Umbilical cord (tissue), 2 donors: ENCODE data around the gene ECE1. TPM values are rescaled to one million over a fixed set of nuclear protein-coding genes. Genes with fewer than 3 reads are reported as not detected.
A peak's percentile ranks its signal among the peaks of the same experiment; 100 is the strongest.

Experiments
- DNase-seq: peaks from one replicate; pipeline ENCODE4 v3.0.0-alpha.2; 2015; ENCODE audit warnings: low spot score
- total RNA-seq: library from RNA; depleted of rRNA; stranded (reverse); fragments of >200 nt; gene quantifications from one replicate; pipeline ENCODE4 v1.2.3, GENCODE V29; 2014; ENCODE audit warnings: low replicate concordance; ENCODE audit not compliant: insufficient read depth

ECE1 gene
- total RNA-seq, 1 donor from 2014 or later = 43.6 TPM

DNA sequence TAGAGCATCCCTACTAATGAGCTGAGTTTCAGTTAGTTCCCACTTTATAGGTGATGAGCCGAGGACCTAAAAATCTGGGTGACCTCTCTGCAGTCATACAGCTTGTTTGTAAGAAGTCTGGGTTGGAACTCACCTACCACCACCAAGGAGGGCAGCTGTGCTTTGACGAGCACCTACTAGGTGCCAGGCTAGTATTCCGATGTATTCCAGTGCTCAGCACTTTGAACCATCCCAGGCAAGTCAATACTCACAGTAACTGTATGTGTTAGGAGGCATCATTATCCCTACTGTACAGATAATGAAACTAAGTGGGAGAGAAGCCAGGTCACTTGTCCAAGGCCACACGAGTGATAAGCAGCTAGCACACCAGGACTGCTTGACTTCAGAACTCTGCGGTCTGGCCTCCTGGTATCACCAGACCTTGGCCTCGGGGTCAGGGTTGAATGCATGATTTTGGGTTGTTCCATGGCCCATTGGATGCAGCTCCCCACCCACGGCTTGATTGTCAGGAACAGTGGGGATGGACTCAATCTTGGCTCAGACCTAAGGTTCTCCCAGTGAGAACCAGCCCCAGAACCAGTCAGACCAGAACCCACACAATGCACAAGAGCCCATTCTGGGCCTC, 20.7 kb downstream of the ECE1 start:
- DNase-seq = no peak

DNA sequence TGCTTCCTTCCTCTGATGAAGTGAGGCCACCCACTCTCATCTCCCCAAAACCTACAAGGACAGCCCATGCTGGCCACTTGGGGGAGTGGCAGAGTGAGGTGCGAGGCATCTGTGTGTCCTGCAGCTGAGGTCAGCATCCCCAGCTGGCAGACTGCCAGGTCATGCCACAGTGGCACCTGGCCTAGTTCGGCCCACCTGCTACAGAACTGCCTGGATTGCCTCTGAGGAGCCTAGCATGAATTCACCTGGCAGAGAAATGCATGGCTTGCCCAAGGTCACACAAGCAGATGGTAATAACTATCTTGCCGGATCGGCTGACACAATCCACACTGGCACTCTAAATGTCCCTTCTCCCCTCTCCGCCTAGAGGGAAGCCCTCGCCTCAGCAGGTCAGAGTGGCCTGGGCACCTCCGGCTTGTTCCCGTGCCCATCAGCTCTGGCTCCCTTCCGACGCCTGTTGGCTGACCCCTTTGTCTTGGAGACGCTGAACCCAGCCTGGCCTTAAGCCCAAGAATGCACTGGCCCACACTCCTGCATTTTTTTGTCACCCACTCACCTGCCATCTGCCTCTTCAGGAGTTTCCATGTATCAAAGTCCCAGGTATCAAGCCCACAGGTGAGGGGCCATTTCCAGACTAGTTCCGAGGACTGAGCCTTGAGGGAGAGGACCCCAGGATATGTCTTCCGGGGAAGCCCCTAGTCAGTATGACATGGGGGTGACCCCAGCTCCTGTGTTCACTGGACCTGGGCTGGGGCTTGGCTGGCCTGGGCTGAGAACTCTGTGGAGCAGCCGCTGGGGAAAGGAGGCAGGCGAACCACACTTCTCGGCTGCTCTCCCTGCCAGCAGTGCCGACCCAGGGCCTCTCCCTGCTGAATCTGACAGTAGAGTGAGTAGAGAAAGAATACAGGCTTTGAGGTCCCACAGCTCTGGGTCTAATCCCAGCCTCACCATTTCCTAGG, 21.7 kb downstream of the ECE1 start:
- DNase-seq = no peak

DNA sequence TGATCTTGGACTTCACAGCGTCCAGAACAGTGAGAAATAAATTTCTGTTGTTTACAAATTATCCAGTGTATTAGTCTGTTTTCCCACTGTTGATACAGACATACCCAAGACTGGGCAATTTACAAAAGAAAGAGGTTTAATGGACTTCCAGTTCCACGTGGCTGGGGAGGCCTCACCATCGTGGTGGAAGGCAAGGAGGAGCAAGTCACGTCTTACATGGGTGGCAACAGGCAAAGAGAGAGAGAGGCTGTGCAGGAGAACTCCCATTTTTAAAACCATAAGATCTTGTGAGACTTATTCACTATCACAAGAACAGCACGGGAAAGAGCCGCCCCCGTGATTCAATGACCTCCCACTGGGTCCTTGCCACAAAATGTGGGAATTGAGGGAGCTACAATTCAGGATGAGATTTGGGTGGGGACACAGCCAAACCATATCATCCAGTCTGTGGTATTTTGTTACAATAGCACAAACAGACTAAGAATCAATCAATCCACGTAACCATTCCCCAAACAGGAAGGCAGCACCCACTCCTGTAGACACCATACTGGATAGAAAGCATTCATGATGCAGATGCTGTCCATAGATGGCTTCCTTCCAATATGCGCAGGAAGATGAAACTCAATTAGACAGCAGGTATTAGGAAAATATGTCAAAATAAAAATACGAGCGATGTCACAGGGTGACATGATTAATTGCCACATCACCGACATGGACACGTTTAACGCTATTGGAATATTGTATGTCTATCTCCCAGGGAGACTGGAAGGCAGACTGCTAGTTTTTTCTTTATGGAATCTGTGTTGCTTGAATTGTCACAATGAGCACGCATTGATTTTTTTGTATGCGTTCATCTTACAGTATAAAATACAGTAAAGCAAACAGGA, 22.8 kb downstream of the ECE1 start:
- no peak for DNase-seq

DNA sequence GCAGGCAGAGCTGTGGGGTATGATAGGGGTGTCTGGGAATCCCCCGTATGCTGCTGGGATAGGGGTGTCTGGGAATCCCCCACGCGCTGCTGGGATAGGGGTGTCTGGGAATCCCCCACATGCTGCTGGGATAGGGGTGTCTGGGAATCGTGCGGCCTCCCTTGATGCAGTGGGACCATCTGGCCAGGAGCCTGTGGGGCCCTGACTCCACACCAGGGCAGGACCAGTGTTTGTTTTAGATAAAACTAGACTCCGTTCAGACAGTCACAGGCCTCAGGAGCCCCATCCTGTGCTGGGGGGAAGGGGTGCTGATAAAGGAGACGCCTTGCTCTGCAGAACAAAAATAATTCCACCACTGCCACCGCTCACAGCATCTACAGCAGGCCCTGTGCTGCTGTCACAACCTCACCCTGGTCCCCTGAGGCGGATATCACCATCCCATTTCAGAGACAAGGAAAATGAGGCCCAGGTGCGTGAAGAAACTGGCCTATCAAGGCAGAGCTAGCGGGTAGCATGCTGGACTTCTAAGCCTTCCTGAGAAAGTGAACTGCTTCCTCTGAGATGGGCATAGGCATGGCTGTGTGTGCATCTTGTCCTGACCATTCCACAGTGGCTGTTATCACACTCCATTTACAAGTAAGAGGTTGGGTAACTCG, 24.0 kb downstream of the ECE1 start:
- DNase-seq = no peak

DNA sequence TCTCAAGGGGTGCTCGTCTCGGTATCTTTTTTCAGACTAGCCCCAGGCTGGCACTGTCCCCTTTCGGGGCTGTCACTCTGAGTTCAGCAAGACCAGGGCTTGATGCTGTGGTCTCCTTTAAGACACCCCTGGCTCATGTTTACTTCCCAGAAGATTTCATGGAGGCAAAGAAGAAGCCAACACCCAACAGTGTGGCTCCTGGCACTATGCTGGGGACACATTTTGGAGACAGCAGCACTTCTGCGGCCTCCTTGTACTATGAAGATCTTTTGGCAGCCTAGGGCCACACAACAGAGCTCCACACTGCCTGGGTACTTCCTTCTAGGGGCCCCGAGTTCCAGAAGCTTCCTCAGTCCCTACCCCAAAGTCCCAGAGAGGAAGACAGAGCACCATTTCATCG, 24.6 kb downstream of the ECE1 start:
- no peak for DNase-seq

GRCh38 chr1:21264898-21265297, 25.4 kb downstream of the ECE1 start:
- DNase-seq = no peak

DNA sequence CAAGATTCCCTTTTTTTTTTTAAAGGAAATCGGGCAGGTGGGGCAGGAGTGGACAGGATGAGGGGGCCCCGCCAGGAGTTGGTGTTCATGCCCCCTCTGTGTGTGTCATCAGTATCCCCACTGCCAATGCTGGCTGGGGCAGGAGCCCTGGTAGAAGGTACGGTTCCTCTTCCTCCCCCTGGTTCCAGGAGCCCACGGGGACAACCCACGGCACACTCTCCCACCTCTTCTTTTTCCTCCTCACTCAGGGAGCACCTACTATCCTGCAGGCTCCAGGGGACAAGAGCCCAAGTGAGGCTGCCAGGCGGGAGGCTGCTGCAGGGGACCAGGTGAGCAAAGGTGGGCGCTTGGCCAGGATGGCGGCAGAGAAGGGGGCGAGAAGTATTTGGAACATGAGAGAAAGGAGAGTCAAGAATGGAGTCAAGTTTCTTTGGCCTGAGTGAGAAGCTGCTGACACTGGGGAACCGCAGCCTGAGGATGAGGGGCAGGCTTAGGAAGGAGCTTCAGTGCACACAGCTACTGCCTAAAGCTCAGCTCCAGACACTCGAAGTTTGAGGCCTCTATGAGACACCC, 26.5 kb downstream of the ECE1 start:
- DNase-seq = no peak

GRCh38 chr1:21263052-21263429, 27.2 kb downstream of the ECE1 start:
- no peak for DNase-seq

DNA sequence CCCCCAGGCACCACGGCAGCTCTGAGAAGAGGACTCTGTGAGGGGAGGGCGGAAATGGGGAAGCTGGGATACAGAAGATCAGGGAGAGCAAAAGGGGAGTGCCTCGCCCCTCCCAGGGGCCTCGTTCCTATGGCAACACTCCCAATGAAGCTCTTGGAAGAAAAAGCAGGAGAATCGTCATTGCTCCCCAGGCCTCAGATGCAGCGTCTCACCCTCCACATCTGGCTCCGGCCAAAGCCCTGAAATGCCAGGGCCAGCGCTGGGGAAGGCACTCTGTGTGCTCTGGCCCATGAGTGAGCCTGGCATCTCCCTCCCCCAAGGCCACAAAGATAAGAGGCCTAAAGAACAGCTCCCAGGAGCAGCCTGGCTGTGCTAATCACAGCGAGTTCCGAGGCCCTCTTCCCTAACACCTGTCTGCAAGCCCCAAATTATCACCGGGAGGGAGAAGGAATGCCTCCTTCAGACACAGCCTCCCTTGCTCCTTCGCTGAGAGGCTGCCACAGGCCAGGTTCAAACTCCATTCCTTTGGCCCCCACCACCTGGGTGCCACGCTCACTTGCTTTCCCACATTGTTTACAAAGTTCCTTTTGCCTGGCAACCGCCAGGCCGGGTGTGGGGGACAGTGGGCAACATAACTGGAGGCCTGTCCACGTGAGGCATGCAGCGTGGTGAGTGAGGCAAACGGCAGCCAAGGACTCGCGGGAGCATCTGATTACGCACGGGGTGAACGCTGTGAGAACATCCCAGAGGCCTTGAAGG, 27.8 kb downstream of the ECE1 start:
- DNase-seq = peak; percentile 85

- peak; percentile 72 for DNase-seq
These were observed 28.5 kb downstream of the ECE1 start for GRCh38 chr1:21261551-21262292.

DNA sequence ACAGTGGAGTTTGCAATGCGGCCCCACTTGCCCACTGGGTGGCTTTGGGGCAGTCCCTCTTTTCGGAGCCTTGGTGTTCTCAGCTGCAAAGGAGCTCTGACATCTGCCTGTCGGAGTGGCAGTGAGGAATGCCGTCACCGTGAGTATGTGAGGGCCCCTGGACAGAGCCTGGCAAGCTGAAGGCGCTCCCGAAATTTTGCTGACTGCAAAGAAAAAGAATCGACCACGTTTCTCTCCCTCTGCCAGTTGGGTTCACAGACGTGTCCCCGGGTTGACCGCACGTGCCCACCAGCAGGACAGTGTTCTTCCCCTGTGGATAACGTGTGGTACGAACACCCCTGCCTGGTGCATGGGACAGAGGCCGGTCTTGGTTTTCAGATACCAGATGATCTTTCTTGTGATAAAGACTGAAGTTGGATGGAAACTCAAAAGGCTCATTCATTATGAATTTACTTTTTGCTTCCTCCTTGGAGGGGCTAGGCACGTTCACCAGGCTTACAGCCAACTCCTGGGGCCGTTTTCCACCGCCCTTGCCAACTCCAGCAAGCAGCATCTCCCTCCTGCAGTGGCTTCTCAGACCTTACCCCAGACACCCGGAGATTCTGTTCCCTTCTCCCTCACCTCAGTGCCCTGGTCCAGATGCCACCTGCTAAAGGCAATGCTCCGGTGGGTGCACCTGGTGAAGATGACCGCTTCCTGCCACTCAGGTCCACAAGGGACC, 29.7 kb downstream of the ECE1 start:
- peak; percentile 34 for DNase-seq

GRCh38 chr1:21259316-21260076, 30.8 kb downstream of the ECE1 start:
- DNase-seq = no peak

GRCh38 chr1:21258331-21259134, 31.7 kb downstream of the ECE1 start:
- no peak for DNase-seq

GRCh38 chr1:21257431-21258135, 32.7 kb downstream of the ECE1 start:
- no peak for DNase-seq

DNA sequence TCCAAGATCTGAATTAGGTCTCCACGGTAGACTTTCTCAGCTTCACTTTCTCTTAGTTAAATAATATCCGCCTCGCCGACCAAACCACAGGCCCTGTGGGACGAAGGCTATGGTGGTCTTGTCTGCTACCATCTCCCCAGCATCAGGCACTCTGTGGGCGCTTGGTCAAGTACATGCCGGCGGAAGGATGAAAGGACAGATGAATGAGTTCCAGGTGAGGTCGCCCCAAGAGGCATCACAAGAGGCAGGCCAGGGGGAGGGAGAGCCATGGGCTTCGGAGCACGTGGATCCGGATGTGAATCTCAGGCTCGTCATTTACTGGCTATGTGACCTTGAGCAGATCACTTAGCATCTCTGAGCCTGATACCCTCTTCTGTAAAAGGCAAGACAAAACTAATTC, 33.5 kb downstream of the ECE1 start:
- DNase-seq = no peak

GRCh38 chr1:21255943-21256320, 34.3 kb downstream of the ECE1 start:
- DNase-seq = no peak
